B cell (primary cell): ENCODE data around the gene SMAGP. TPM values are rescaled to one million over a fixed set of nuclear protein-coding genes. Genes with fewer than 3 reads are reported as not detected.

ENCODE experiments used
- ATAC-seq: fragments of 200-7000 bp; cut with Tn5 transposase; one replicate; pipeline ENCODE4 v1.10.0; 2021; ENCODE audit warnings: low read depth, mild to moderate bottlenecking, moderate number of reproducible peaks, moderate library complexity
- CTCF ChIA-PET: fragments of 350-600 bp; sonication (Branson Sonifier 250); formaldehyde crosslinking; loops from one replicate; lab custom pipeline; 2021; ENCODE audit warnings: antibody characterized with exemption, inconsistent platforms; lab: Charles Lee
- POLR2A ChIA-PET: fragments of 350-600 bp; sonication (Branson Sonifier 250); formaldehyde crosslinking; loops from one replicate; lab custom pipeline; 2021; ENCODE audit warnings: antibody characterized with exemption; lab: Charles Lee
- DNase-seq: peaks from one replicate; pipeline ENCODE4 v3.0.0; 2013
- H2AFZ ChIP-seq: 2 replicates; pipeline ENCODE4 v1.6.1; 2012; ENCODE audit warnings: mild to moderate bottlenecking, low read depth, low read length; ENCODE audit not compliant: insufficient read depth, poor library complexity, severe bottlenecking
- H3K27ac ChIP-seq, 2 donors: 1 replicate in 1 of 2; 2 replicates in 1 of 2; pipeline ENCODE4 v1.5.1; 2012 to 2013; ENCODE audit warnings: low read length in 2 of 2, mild to moderate bottlenecking in 2 of 2, moderate library complexity in 1 of 2
- H3K27me3 ChIP-seq, 4 experiments: fragments of 200-600 bp in 1 of 4; sonication (generic) in 1 of 4; replicated peaks in 1 of 4; 1 replicate in 2 of 4; 2 replicates in 2 of 4; pipeline versions ENCODE4 v1.6.1 to v1.7.0; 2013 to 2016; ENCODE audit warnings: low read length in 3 of 4, mild to moderate bottlenecking in 2 of 4, mixed read lengths in 1 of 4, moderate library complexity in 1 of 4; ENCODE audit not compliant: insufficient read depth in 4 of 4, control insufficient read depth in 3 of 4; ENCODE audit errors: control extremely low read depth in 1 of 4
- H3K36me3 ChIP-seq, 2 experiments: replicated peaks in 1 of 2; 1 replicate in 1 of 2; 2 replicates in 1 of 2; pipeline versions ENCODE4 v1.6.1 to v1.7.1; 2013; ENCODE audit warnings: low read length in 1 of 2; ENCODE audit not compliant: insufficient read depth in 2 of 2, control insufficient read depth in 1 of 2; ENCODE audit errors: control extremely low read depth in 1 of 2, extremely low read depth in 1 of 2
- H3K4me1 ChIP-seq, 2 donors: fragments of 200-600 bp in 1 of 2; sonication (generic) in 1 of 2; 1 replicate in 1 of 2; 2 replicates in 1 of 2; pipeline versions ENCODE4 v1.5.1 to v1.6.1; 2013 to 2017; ENCODE audit warnings: low read length in 2 of 2; ENCODE audit not compliant: control insufficient read depth in 2 of 2, insufficient read depth in 2 of 2
- H3K4me2 ChIP-seq: replicated peaks from 2 replicates; pipeline ENCODE3; 2012; ENCODE audit warnings: mild to moderate bottlenecking, low read depth, low read length; ENCODE audit not compliant: poor library complexity, severe bottlenecking
- H3K4me3 ChIP-seq, 5 experiments: fragments of 200-600 bp in 1 of 5; sonication (generic) in 1 of 5; 1 replicate in 3 of 5; 2 replicates in 2 of 5; pipeline versions ENCODE4 v1.5.1 to v1.7.0; 2011 to 2016; ENCODE audit warnings: low read length in 4 of 5, mild to moderate bottlenecking in 4 of 5, low read depth in 2 of 5, control low read depth in 1 of 5, moderate library complexity in 1 of 5; ENCODE audit not compliant: insufficient read depth in 1 of 5; ENCODE audit errors: control extremely low read depth in 1 of 5, extremely low read depth in 1 of 5
- H3K79me2 ChIP-seq: fragments of 200-600 bp; sonication (generic); one replicate; pipeline ENCODE4 v1.6.0; 2016; ENCODE audit warnings: low read length; ENCODE audit not compliant: control insufficient read depth, insufficient read depth
- H3K9ac ChIP-seq: fragments of 200-600 bp; sonication (generic); 2 replicates; pipeline ENCODE4 v1.6.1; 2017; ENCODE audit warnings: mild to moderate bottlenecking, low read length, moderate library complexity
- H3K9me3 ChIP-seq, 3 donors: one replicate each; pipeline versions ENCODE4 v1.6.1 to v1.7.1; 2013; ENCODE audit warnings: low read length in 2 of 3; ENCODE audit not compliant: control insufficient read depth in 2 of 3, insufficient read depth in 1 of 3; ENCODE audit errors: control extremely low read depth in 1 of 3
- H4K20me1 ChIP-seq: 2 replicates; pipeline ENCODE4 v1.6.0; 2012; ENCODE audit warnings: mild to moderate bottlenecking, low read length; ENCODE audit not compliant: insufficient read depth, control insufficient read depth, poor library complexity, severe bottlenecking
- H3K27ac Mint-ChIP-seq: one replicate; pipeline ENCODE4 v1.8.0; 2021; ENCODE audit warnings: mixed read lengths
- H3K27me3 Mint-ChIP-seq: one replicate; pipeline ENCODE4 v1.8.0; 2021; ENCODE audit warnings: mixed read lengths
- H3K4me1 Mint-ChIP-seq: one replicate; pipeline ENCODE4 v1.8.0; 2021; ENCODE audit warnings: mixed read lengths
- H3K4me3 Mint-ChIP-seq: one replicate; pipeline ENCODE4 v1.8.0; 2021; ENCODE audit warnings: mixed read lengths
- H3K9me3 Mint-ChIP-seq: one replicate; pipeline ENCODE4 v1.8.0; 2022; ENCODE audit warnings: mixed read lengths; ENCODE audit not compliant: insufficient read depth
- EZH2 ChIP-seq: IDR thresholded peaks from 2 replicates; pipeline ENCODE4 v1.6.1; 2012; ENCODE audit warnings: borderline replicate concordance, low read depth, mild to moderate bottlenecking, moderate library complexity, low read length; ENCODE audit not compliant: insufficient read depth, poor library complexity, severe bottlenecking
- WGBS: methylation state at CpG from one replicate; pipeline ENCODE4 v1.1.5; 2013; ENCODE audit warnings: missing lambda C conversion rate; ENCODE audit not compliant: insufficient coverage; 5-methylcytosine and 5-hydroxymethylcytosine counted together
- intact Hi-C: fragments of 100-400 bp; cut with micrococcal nuclease; formaldehyde crosslinking; loops from one replicate; pipeline ENCODE4 v1.10.0; 2022
- polyA plus RNA-seq: library from polyadenylated mRNA; depleted of rRNA; stranded (reverse); fragments of >200 nt; gene quantifications from 2 replicates; pipeline ENCODE4 v1.2.3, GENCODE V29; 2012
- total RNA-seq, 2 donors: library from RNA; stranded (reverse); fragments of 120-200 nt in 1 of 2; gene quantifications; 1 replicate in 1 of 2; 2 replicates in 1 of 2; pipeline versions ENCODE4 v1.2.3 to v1.2.4, GENCODE V29; 2013 to 2022
- TF ChIP-seq, protein P1 (sequence below): fragments of 200-600 bp; IDR thresholded peaks from one replicate; pipeline ENCODE4 v1.8.0; 2022; ENCODE audit warnings: antibody characterized with exemption, mild to moderate bottlenecking

Gene SMAGP
- total and polyA plus RNA-seq, 2 donors (not counting 1 experiment from before 2014, with no cell fraction given) = 10.4 to 21.6 TPM

GRCh38 chr12:51240971-51241370 is 29.2 kb downstream of the SMAGP start:
- H3K27ac ChIP-seq = peak overlapping the region in 1 of 2 donors; percentile 15
- H2AFZ ChIP-seq = no peak overlapping the region
- H3K27me3 ChIP-seq = no peaks in the 10 kb centered on the region
- peaks cover 27% of the 10 kb centered on the region for H3K79me2 ChIP-seq
- Mint-ChIP-seq H3K27ac (peak overlapping the region; percentile 20), H3K4me1 (peaks cover 49% of the 10 kb centered on the region), H3K4me3 (peak overlapping the region; percentile 93), H3K9me3 (no peaks in the 10 kb centered on the region), H3K27me3 (no peaks in the 10 kb centered on the region)
- WGBS = 80% methylated on average over 1 of the region's 2 CpGs
- intact Hi-C loops = loop anchor here (10.0 kb wide), 1 partner anchor 476 kb away; the partner anchor contains the start of gene ATF1
- peaks cover 2 to 53% of the 10 kb centered on the region in 2 experiments for H3K36me3 ChIP-seq
- no peak overlapping the region for H3K9ac ChIP-seq
- ATAC-seq = no peak
- H3K4me1 ChIP-seq = peaks cover 25 to 38% of the 10 kb centered on the region in 2 donors
- POLR2A ChIA-PET = interaction anchor here (0.6 to 3.4 kb wide), 2 partner anchors 27 to 29 kb away, joined by 3 to 16 read pairs; partner anchors contain the start of gene SMAGP
- CTCF ChIA-PET = interaction anchor here (1.2 to 2.0 kb wide), 3 partner anchors 22 to 101 kb away, joined by 3 to 8 read pairs (median 5); partner anchors contain the start of gene POU6F1
- peak overlapping the region; percentile 76 for H3K4me2 ChIP-seq
- H3K9me3 ChIP-seq = no peaks in the 10 kb centered on the region
- H4K20me1 ChIP-seq = peaks cover 45% of the 10 kb centered on the region
- no peak for DNase-seq
- TF ChIP-seq, protein P1, sequence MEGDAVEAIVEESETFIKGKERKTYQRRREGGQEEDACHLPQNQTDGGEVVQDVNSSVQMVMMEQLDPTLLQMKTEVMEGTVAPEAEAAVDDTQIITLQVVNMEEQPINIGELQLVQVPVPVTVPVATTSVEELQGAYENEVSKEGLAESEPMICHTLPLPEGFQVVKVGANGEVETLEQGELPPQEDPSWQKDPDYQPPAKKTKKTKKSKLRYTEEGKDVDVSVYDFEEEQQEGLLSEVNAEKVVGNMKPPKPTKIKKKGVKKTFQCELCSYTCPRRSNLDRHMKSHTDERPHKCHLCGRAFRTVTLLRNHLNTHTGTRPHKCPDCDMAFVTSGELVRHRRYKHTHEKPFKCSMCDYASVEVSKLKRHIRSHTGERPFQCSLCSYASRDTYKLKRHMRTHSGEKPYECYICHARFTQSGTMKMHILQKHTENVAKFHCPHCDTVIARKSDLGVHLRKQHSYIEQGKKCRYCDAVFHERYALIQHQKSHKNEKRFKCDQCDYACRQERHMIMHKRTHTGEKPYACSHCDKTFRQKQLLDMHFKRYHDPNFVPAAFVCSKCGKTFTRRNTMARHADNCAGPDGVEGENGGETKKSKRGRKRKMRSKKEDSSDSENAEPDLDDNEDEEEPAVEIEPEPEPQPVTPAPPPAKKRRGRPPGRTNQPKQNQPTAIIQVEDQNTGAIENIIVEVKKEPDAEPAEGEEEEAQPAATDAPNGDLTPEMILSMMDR = no peak
- TF ChIP-seq EZH2 = no peak
- no peak overlapping the region for H3K4me3 ChIP-seq
